GM13977 (cell line): ENCODE measurements around the gene FOXE3.

Experiments
- DNase-seq: peaks from one replicate; pipeline ENCODE4 v3.0.0; 2012; ENCODE audit warnings: low spot score
- in situ Hi-C: fragments of 300-500 bp; cut with MboI; formaldehyde crosslinking; loops from one replicate; pipeline ENCODE4 v1.12.0; 2022; ENCODE audit warnings: low sequenced_read_pairs, low pct_unique_long_range_greater_than_20kb, mixed read lengths, inconsistent platforms; ENCODE audit not compliant: unreplicated experiment
- TF ChIP-seq, protein P1 (sequence below): IDR thresholded peaks from 2 replicates; pipeline ENCODE4 v1.5.1; 2012; ENCODE audit warnings: mild to moderate bottlenecking, control low read depth; ENCODE audit not compliant: insufficient read depth; ENCODE audit errors: extremely low read depth, missing control alignments

The FOXE3 gene

DNA sequence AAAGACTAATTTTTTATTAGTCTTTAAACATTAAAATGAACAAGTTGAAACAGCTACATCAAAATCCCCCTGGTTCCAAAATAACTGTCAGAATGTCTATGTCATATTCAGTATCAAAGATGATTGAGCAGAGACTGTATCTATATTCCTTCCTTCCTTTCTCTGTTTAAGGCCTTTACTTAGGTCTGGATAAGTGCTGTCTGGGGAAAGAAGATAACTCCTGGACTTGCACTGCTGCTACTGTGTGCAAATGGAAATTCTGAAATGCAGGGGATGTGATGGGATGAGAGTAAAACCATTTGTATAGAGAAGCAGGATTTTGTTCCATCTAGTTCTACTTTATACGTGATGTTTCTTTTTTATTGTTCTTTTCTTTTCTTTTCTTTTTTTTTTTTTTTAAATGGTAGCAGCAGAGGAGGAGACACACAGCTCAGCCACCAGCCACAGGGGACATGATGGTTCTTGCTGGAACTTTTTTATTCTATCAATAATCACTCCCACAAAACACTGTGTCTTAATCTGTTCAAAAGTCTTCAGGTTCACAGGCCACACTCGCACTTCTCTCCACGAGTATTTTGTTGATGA is 33.6 kb upstream of the FOXE3 start:
- in situ Hi-C loops = no loop called here
- no peak for DNase-seq
- TF ChIP-seq, protein P1, sequence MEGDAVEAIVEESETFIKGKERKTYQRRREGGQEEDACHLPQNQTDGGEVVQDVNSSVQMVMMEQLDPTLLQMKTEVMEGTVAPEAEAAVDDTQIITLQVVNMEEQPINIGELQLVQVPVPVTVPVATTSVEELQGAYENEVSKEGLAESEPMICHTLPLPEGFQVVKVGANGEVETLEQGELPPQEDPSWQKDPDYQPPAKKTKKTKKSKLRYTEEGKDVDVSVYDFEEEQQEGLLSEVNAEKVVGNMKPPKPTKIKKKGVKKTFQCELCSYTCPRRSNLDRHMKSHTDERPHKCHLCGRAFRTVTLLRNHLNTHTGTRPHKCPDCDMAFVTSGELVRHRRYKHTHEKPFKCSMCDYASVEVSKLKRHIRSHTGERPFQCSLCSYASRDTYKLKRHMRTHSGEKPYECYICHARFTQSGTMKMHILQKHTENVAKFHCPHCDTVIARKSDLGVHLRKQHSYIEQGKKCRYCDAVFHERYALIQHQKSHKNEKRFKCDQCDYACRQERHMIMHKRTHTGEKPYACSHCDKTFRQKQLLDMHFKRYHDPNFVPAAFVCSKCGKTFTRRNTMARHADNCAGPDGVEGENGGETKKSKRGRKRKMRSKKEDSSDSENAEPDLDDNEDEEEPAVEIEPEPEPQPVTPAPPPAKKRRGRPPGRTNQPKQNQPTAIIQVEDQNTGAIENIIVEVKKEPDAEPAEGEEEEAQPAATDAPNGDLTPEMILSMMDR = no peak

DNA sequence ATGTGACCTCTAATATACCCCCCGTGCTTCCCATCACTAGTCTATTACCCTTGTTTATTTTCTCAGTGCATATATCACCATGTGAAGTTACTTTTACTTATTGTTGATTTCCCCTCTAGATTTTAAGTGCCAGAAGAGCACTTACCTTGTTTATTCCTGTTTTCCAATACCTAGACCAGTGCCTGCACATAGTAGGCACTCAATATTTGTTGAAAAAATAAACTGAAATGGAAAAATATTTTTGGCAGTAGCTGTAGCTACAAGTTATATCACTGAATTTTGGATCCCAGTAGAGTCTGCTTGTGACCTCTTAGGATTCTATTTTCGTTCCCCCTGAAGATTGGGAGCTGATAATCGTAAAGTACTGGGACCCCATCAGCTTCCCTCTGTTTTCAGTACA is 32.0 kb upstream of the FOXE3 start:
- in situ Hi-C loops = no loop called here
- no peak for DNase-seq
- TF ChIP-seq, protein P1 = no peak

DNA sequence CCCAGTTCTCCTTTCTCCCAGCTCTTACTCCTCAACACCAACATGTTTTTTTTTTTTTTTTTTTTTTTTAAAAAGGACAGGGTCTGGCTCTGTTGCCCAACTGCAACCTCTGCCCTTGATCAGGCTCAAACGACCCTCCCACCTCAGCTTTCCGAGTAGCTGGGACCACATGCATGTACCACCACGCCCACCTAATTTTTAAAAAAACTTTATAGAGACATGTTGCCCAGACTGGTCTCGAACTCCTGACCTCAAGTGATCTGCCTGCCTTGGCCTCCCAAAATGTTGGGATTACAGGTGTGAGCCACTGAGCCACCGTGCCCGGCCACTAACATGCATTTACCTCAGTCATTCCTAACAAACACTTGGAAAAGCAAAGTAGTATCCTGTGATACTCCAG is 31.1 kb upstream of the FOXE3 start:
- in situ Hi-C loops = no loop called here

DNA sequence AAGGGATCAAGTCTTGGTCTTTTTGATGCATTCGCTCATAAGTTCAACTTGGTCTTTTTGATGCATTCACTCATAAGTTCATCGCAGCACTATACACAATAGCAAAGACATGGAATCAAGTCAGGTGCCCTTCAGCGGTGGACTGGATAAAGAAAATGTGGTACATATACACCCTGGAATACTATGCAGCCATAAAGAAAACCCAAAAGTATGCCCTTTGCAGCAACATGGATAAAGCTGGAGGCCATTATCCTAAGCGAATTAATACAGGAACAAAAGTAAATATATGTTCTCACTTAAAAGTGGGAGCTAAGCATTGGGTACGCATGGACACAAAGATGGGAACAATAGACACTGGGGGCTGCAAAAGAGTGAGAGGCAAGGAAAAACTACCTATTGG is 29.8 kb upstream of the FOXE3 start:
- TF ChIP-seq, protein P1 = no peak
- in situ Hi-C loops = no loop called here
- DNase-seq = no peak

More for the DNA sequence above, 31.1 kb upstream of the FOXE3 start:
- TF ChIP-seq, protein P1 = no peak
- no peak for DNase-seq

DNA sequence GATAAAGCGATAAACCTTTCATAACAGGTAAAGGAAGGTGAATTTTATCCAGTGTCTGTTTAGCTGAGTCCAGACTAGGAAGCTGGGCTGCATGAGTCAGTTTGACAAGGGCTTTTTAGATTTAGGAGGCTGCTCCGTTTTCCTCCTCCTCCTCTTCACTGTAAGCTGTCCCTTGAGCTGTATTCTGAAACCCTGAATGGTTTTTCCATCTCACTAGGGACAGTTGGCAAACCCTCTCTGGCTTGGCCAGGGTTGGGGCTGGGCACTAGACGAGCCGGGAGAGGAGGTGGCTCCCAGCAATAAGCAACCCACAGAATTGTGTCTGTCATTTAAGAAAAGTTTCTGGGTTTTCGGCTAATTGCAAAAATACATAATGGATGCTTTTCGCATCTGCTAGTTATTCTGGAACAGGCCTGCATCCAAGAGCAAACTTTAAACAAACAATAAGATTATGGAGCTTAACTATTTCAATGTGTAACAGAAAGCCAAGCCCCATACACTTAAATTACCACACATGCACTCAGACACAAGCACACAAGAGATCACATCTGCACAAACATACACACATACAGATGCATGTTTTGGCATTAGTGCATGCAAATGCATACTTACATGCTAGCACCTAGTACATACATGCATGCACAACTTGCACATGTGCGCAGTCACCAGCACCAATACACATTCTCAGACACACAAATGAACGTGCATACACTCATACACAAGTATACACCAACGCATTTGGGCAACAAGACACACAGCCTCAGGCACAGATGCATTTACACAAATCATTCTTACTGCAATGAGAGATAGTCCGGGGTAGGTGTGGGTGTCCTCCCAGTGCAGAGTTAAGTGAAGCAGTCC is 27.8 kb upstream of the FOXE3 start:
- in situ Hi-C loops = no loop called here
- no peak for DNase-seq
- TF ChIP-seq, protein P1 = no peak

DNA sequence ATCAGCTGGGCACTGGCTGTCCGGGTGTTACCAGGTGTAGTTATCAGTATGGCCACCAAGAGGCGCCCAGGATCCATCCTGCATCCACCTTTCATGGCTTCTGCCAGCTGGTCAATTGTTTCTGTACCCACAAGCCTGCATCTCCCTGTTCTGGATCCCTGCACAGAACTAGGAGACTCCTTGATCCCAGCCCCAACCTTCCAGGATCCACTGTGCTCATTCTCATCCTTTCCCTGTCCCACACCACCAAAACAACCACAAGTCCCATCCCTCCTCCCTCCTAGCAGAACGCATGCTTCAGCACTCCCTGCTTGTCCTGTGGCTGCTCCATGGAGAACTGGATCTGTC is 27.2 kb upstream of the FOXE3 start:
- in situ Hi-C loops = no loop called here
- TF ChIP-seq, protein P1 = peak; percentile 77
- peak; percentile 68 for DNase-seq
